Right renal cortex interstitium (tissue), 3 donors: ENCODE results near the gene STARD8. TPM values are rescaled to one million over a fixed set of nuclear protein-coding genes. Genes with fewer than 3 reads are reported as not detected.

Experiments
- DNase-seq, 3 donors: peaks; one replicate each; pipeline ENCODE4 v3.0.0-alpha.2; 2013; ENCODE audit warnings: low read depth in 3 of 3, low spot score in 2 of 3
- polyA plus RNA-seq, 3 donors: library from polyadenylated mRNA; unstranded; fragments of 120-200 nt; gene quantifications; one replicate each; pipeline ENCODE4 v1.2.1, GENCODE V29; 2013; ENCODE audit not compliant: insufficient read length in 3 of 3

The STARD8 gene
- polyA plus RNA-seq, 3 donors: 16.3 to 19.3 (median 18.4) TPM

GRCh38 chrX:68743754-68744153 is 96.3 kb downstream of the STARD8 start:
- no peak for DNase-seq

GRCh38 chrX:68746988-68747387 is 99.5 kb downstream of the STARD8 start:
- no peak for DNase-seq

GRCh38 chrX:68748030-68748429 is 100.6 kb downstream of the STARD8 start:
- DNase-seq: no peak

- no peak for DNase-seq
Measured at GRCh38 chrX:68749426-68749825, 102.0 kb downstream of the STARD8 start.

GRCh38 chrX:68750316-68750715 is 102.8 kb downstream of the STARD8 start:
- DNase-seq: no peak

GRCh38 chrX:68751372-68751771 is 103.9 kb downstream of the STARD8 start:
- DNase-seq: no peak

GRCh38 chrX:68753218-68753617 is 105.8 kb downstream of the STARD8 start:
- no peak for DNase-seq

- no peak for DNase-seq
Measured at GRCh38 chrX:68754406-68754805, 106.9 kb downstream of the STARD8 start.

- DNase-seq: no peak
Measured at GRCh38 chrX:68755616-68756125, 108.2 kb downstream of the STARD8 start.

GRCh38 chrX:68757331-68757730 is 109.9 kb downstream of the STARD8 start:
- no peak for DNase-seq

- no peak for DNase-seq
Measured at GRCh38 chrX:68757731-68758130, 110.3 kb downstream of the STARD8 start.

- DNase-seq: no peak
Measured at GRCh38 chrX:68758671-68759070, 111.2 kb downstream of the STARD8 start.

- no peak for DNase-seq
Measured at GRCh38 chrX:68761086-68761485, 113.6 kb downstream of the STARD8 start.

GRCh38 chrX:68762766-68763165 is 115.3 kb downstream of the STARD8 start:
- DNase-seq: no peak

GRCh38 chrX:68763481-68763880 is 116.0 kb downstream of the STARD8 start:
- DNase-seq: no peak

Other genes with a start within 250 kb of the STARD8 start
- gene OPHN1, start 214.2 kb upstream of the STARD8 start, polyA plus RNA-seq: 1 to 10 TPM; 7.4 to 8.3 (median 8.0) TPM
- gene YIPF6, start 148.6 kb upstream of the STARD8 start, polyA plus RNA-seq: 10 to 100 TPM; 46.3 to 48.7 (median 48.1) TPM
- gene EFNB1, start 181.4 kb downstream of the STARD8 start, polyA plus RNA-seq: 100 to 1,000 TPM in 2 of 3 donors, 10 to 100 TPM in 1; 90.9 to 104 (median 103) TPM